HepG2 (cell line): ENCODE results near the gene VWA3A. TPM values are rescaled to one million over a fixed set of nuclear protein-coding genes. Genes with fewer than 3 reads are reported as not detected.

Experiments used
- ATAC-seq: fragments of 200-7000 bp; cut with Tn5 transposase; 3 replicates; pipeline ENCODE4 v1.9.1; 2020; ENCODE audit warnings: mild to moderate bottlenecking, moderate library complexity
- BruUV-seq: library from RNA; stranded (reverse); fragments of 400-500 nt; replicated peaks from 2 replicates; lab custom pipeline; 2021; lab: Mats Ljungman, UMichigan
- CTCF ChIA-PET: fragments of 300-600 bp; formaldehyde crosslinking; extraction: SDS; loops from one replicate; lab custom pipeline; 2021; ENCODE audit warnings: low total read pairs, inconsistent platforms, low intra/inter-chr PET ratio; lab: Yijun Ruan, JAX
- POLR2A ChIA-PET: fragments of 350-600 bp; sonication (Branson Sonifier 250); formaldehyde crosslinking; loops from one replicate; lab custom pipeline; 2020; ENCODE audit warnings: antibody characterized with exemption, inconsistent platforms; lab: Yijun Ruan, JAX
- DNase-seq: peaks from one replicate; pipeline ENCODE4 v3.0.0-alpha.2; 2015; ENCODE audit warnings: low spot score
- FAIRE-seq: peaks from 3 replicates; lab custom pipeline; 2011; peaks lifted over from hg19 to GRCh38; lab: Jason Lieb, UNC
- H2AFZ ChIP-seq: one replicate; pipeline ENCODE4 v1.6.1; 2011; ENCODE audit warnings: low read length, inconsistent platforms
- H3K27ac ChIP-seq: fragments of 300-600 bp; 3 replicates; pipeline ENCODE4 v1.8.0; 2011; ENCODE audit warnings: mixed run types, mild to moderate bottlenecking, mixed read lengths, low read length, inconsistent platforms; ENCODE audit not compliant: insufficient read depth; ENCODE audit errors: extremely low read length
- H3K27me3 ChIP-seq, 2 experiments: fragments of 200-600 bp in 1 of 2; 2 replicates in 1 of 2; 3 replicates in 1 of 2; pipeline versions ENCODE4 v1.6.0 to v1.8.0; 2011; ENCODE audit warnings: low read length in 2 of 2, mild to moderate bottlenecking in 2 of 2, moderate library complexity in 2 of 2, inconsistent platforms in 1 of 2; ENCODE audit not compliant: insufficient read depth in 2 of 2, control insufficient read depth in 1 of 2
- H3K36me3 ChIP-seq, 2 experiments: fragments of 200-600 bp in 1 of 2; replicated peaks in 1 of 2; 2 replicates in 1 of 2; 3 replicates in 1 of 2; pipeline versions ENCODE4 v1.5.1 to v1.8.0; 2011; ENCODE audit warnings: low read length in 2 of 2, inconsistent platforms in 1 of 2; ENCODE audit not compliant: insufficient read depth in 2 of 2, control insufficient read depth in 1 of 2
- H3K4me1 ChIP-seq: 2 replicates; pipeline ENCODE4 v1.5.1; 2012; ENCODE audit warnings: low read length, inconsistent platforms; ENCODE audit not compliant: insufficient read depth
- H3K4me2 ChIP-seq: 2 replicates; pipeline ENCODE4 v1.6.0; 2011; ENCODE audit warnings: low read depth, low read length, inconsistent platforms
- H3K4me3 ChIP-seq, 3 experiments: fragments of 200-600 bp in 1 of 3; sonication (generic), shearing (Covaris generic) in 1 of 3; replicated peaks in 1 of 3; 2 replicates each; pipeline ENCODE4 v1.5.1; 2011 to 2016; ENCODE audit warnings: low read length in 3 of 3, inconsistent platforms in 2 of 3, low read depth in 2 of 3, mild to moderate bottlenecking in 2 of 3, control low read depth in 1 of 3, mixed read lengths in 1 of 3; ENCODE audit not compliant: insufficient read depth in 1 of 3
- H3K79me2 ChIP-seq: one replicate; pipeline ENCODE4 v1.6.1; 2011; ENCODE audit warnings: low read length, inconsistent platforms; ENCODE audit not compliant: insufficient read depth
- H3K9ac ChIP-seq: 2 replicates; pipeline ENCODE4 v1.6.0; 2011; ENCODE audit warnings: mild to moderate bottlenecking, low read depth, low read length, inconsistent platforms; ENCODE audit not compliant: insufficient read depth
- H3K9me3 ChIP-seq: 2 replicates; pipeline ENCODE4 v1.5.1; 2012; ENCODE audit warnings: mild to moderate bottlenecking, low read length
- H4K20me1 ChIP-seq: 2 replicates; pipeline ENCODE4 v1.6.0; 2011; ENCODE audit warnings: inconsistent platforms, mild to moderate bottlenecking, low read length, moderate library complexity; ENCODE audit not compliant: insufficient read depth
- DPF2 ChIP-seq: sonication (generic); formaldehyde crosslinking; IDR thresholded peaks from 2 replicates; pipeline ENCODE4 v1.4.0; 2020; ENCODE audit warnings: mild to moderate bottlenecking, low read depth, missing genetic modification reagents, borderline replicate concordance
- MNT ChIP-seq: fragments of 450-650 bp; IDR thresholded peaks from 2 replicates; pipeline ENCODE4 v1.6.1; 2016
- MXD3 ChIP-seq: IDR thresholded peaks from 2 replicates; pipeline ENCODE4 v1.6.1; 2016; ENCODE audit warnings: mild to moderate bottlenecking, missing biosample characterization, missing genetic modification reagents
- NR0B2 ChIP-seq: sonication (generic); formaldehyde crosslinking; IDR thresholded peaks from 2 replicates; pipeline ENCODE4 v1.4.0; 2020; ENCODE audit warnings: mild to moderate bottlenecking, missing genetic modification reagents
- SP4 ChIP-seq: sonication (generic); formaldehyde crosslinking; IDR thresholded peaks from 2 replicates; pipeline ENCODE4 v1.8.1; 2023; ENCODE audit warnings: mild to moderate bottlenecking, missing genetic modification reagents
- STAG1 ChIP-seq: sonication (generic); formaldehyde crosslinking; IDR thresholded peaks from 2 replicates; pipeline ENCODE4 v1.4.0; 2020; ENCODE audit warnings: missing genetic modification reagents
- XRCC5 ChIP-seq: fragments of 200-400 bp; formaldehyde crosslinking; optimal IDR thresholded peaks from 2 replicates; pipeline ENCODE3; 2017; ENCODE audit warnings: mild to moderate bottlenecking, low read length
- ZNF773 ChIP-seq: sonication (generic); formaldehyde crosslinking; IDR thresholded peaks from 2 replicates; pipeline ENCODE4 v1.4.0; 2020; ENCODE audit warnings: missing genetic modification reagents, borderline replicate concordance
- WGBS: methylation state at CpG from one replicate; pipeline ENCODE4 v1.1.6; 2017; ENCODE audit warnings: low lambda C conversion rate; 5-methylcytosine and 5-hydroxymethylcytosine counted together
- in situ Hi-C: cut with HindIII; loops from 2 replicates; pipeline ENCODE4 v1.10.0; 2017; ENCODE audit warnings: low pct_unique_long_range_greater_than_20kb; ENCODE audit not compliant: extremely low pct_ligation_motif_present
- intact Hi-C: fragments of 100-400 bp; cut with micrococcal nuclease; formaldehyde crosslinking; loops from one replicate; pipeline ENCODE4 v1.10.0; 2022; ENCODE audit not compliant: unreplicated experiment
- polyA plus RNA-seq, 8 experiments: library from polyadenylated mRNA; depleted of rRNA in 3 of 8; stranded (reverse) in 7 of 8; unstranded in 1 of 8; fragments of >200 nt; fragmentation: Illumina TruSeq in 4 of 8; extraction: Trizol in 4 of 8; gene quantifications; 2 replicates each; pipeline versions ENCODE4 v1.2.1 to v1.2.3, GENCODE V29; 2011 to 2016; ENCODE audit warnings: low read depth in 4 of 8, missing spikeins in 1 of 8, mixed read lengths in 1 of 8; ENCODE audit not compliant: insufficient read depth in 1 of 8
- total RNA-seq, 5 experiments: library from RNA; depleted of rRNA; stranded (reverse); fragments of >200 nt; fragmentation: Illumina TruSeq; extraction: Trizol; gene quantifications; 2 replicates each; pipeline ENCODE4 v1.2.3, GENCODE V29; 2016; ENCODE audit warnings: low read depth in 1 of 5
- TF ChIP-seq, protein P1 (sequence below): sonication (generic); formaldehyde crosslinking; IDR thresholded peaks from 2 replicates; pipeline ENCODE4 v1.5.0; 2020; ENCODE audit warnings: mild to moderate bottlenecking, missing genetic modification reagents, moderate library complexity

The VWA3A gene
- total and polyA plus RNA-seq, 2 of the 13 experiments (the other 11 are each of a cell fraction or from before 2014, with no cell fraction given): 0.03 to 0.07 TPM

DNA sequence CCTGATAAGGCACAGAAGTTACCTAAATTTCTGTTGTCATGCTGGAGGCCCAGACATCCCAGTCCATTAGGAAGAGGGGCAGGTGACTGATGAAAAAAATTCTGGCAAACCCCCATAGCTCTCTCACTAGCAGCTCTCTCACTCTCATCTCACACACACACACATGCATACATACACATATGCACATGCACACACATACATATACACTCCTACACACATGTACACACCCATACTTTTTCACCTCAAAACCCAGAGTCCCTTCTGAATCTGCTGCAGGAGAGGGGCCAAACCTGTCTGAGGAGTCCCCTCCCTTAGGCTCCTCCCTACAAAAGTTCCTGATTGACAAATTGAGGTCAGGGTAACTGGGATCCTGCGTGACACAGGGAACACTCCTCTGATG is 47.4 kb downstream of the VWA3A start:
- WGBS: 53% methylated on average over 1 of the region's 1 CpG
- Histone ChIP-seq H3K79me2 (no peaks in the 10 kb centered on the region), H3K4me3 (no peak overlapping the region), H3K4me1 (no peaks in the 10 kb centered on the region)
- CTCF ChIA-PET: no interaction called here
- TF ChIP-seq MXD3 (no peak), MNT (peak; percentile 93)
- TF ChIP-seq, all 625 proteins: peak for 1
- intact Hi-C loops: no loop called here
- DNase-seq (no peak), ATAC-seq (no peak), FAIRE-seq (no peak)
- H3K9me3 ChIP-seq: no peaks in the 10 kb centered on the region
- H4K20me1 ChIP-seq: no peaks in the 10 kb centered on the region; the same call in 1 of the 2 replicates
- H2AFZ ChIP-seq: no peak overlapping the region
- POLR2A ChIA-PET: no interaction called here
- no peak overlapping the region for H3K9ac ChIP-seq
- no peaks in the 10 kb centered on the region for H3K36me3 ChIP-seq
- H3K27me3 ChIP-seq: peaks cover 12 to 70% of the 10 kb centered on the region in 2 experiments; a peak in 4 of 5 replicates
- H3K27ac ChIP-seq: no peak overlapping the region
- H3K4me2 ChIP-seq: no peak overlapping the region
- in situ Hi-C loops: no loop called here
- no TSS peak for BruUV-seq

GRCh38 chr16:22141767-22142166 is 49.4 kb downstream of the VWA3A start:
- in situ Hi-C loops: no loop called here
- Histone ChIP-seq H3K4me2 (no peak overlapping the region), H3K27me3 (peaks cover 9 to 62% of the 10 kb centered on the region in 2 experiments; a peak in 4 of 5 replicates)
- no peak for TF ChIP-seq DPF2 (CRISPR knock-in tag)
- TF ChIP-seq ZNF773 (CRISPR knock-in tag): no peak
- TF ChIP-seq, protein P1, sequence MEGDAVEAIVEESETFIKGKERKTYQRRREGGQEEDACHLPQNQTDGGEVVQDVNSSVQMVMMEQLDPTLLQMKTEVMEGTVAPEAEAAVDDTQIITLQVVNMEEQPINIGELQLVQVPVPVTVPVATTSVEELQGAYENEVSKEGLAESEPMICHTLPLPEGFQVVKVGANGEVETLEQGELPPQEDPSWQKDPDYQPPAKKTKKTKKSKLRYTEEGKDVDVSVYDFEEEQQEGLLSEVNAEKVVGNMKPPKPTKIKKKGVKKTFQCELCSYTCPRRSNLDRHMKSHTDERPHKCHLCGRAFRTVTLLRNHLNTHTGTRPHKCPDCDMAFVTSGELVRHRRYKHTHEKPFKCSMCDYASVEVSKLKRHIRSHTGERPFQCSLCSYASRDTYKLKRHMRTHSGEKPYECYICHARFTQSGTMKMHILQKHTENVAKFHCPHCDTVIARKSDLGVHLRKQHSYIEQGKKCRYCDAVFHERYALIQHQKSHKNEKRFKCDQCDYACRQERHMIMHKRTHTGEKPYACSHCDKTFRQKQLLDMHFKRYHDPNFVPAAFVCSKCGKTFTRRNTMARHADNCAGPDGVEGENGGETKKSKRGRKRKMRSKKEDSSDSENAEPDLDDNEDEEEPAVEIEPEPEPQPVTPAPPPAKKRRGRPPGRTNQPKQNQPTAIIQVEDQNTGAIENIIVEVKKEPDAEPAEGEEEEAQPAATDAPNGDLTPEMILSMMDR (CRISPR knock-in tag): peak; percentile 52
- peak; percentile 33; the same call in 1 of the 2 replicates for TF ChIP-seq STAG1 (CRISPR knock-in tag)
- 0 out of 2 replicates have a peak, but pooled peaks have one; percentile 2 for TF ChIP-seq NR0B2 (CRISPR knock-in tag)
- TF ChIP-seq XRCC5: peak; percentile 73
- TF ChIP-seq SP4 (CRISPR knock-in tag): peak; percentile 39; the same call in 1 of the 2 replicates
- TF ChIP-seq, all 625 proteins: peak for 5
- peak; percentile 91 for FAIRE-seq
- POLR2A ChIA-PET: no interaction called here
- intact Hi-C loops: no loop called here
- Histone ChIP-seq H3K9ac (no peak overlapping the region), H3K27ac (no peak overlapping the region), H3K4me3 (no peak overlapping the region), H2AFZ (no peak overlapping the region), H3K4me1 (no peaks in the 10 kb centered on the region), H4K20me1 (no peaks in the 10 kb centered on the region; the same call in 1 of the 2 replicates), H3K36me3 (no peaks in the 10 kb centered on the region), H3K9me3 (no peaks in the 10 kb centered on the region), H3K79me2 (no peaks in the 10 kb centered on the region)
- peak; percentile 86 for ATAC-seq
- DNase-seq: peak; percentile 50
- no TSS peak for BruUV-seq
- WGBS: 13% methylated on average over 1 of the region's 1 CpG
- CTCF ChIA-PET: interaction anchor here (0.6 kb wide), 1 partner anchor 42 kb away, joined by 4 read pairs; no protein-coding TSS in a partner anchor
